ENCODE results near the gene RNF19B.

DNA sequence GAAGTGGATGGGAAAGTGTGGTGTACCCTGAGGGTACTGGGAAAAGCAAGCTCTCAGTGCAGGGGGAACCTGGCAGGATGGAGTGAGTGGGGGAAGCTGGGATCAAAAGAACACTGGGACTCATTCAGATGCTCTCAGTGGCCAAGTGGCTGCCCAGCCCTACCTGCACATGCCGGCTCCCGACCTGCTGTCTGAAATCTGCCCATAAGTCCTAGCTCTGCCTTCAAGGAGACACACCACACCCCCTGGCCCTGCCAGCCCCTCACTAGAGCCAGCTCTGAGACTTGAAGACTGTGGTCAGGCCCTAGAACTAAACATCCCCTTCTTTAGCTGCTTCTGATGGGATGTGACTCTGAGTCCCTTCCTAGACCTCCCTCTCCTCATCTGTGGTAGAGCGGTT lies 65.7 kb downstream of the RNF19B start:
- TF ChIP-seq, protein P1, sequence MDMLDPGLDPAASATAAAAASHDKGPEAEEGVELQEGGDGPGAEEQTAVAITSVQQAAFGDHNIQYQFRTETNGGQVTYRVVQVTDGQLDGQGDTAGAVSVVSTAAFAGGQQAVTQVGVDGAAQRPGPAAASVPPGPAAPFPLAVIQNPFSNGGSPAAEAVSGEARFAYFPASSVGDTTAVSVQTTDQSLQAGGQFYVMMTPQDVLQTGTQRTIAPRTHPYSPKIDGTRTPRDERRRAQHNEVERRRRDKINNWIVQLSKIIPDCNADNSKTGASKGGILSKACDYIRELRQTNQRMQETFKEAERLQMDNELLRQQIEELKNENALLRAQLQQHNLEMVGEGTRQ (IDR thresholded peaks at IDR 0.05; ENCODE audit: low read length), result no peak
- no peak for TF ChIP-seq FOSL1 (IDR thresholded peaks at IDR 0.05; ENCODE audit: insufficient read depth, low read depth, low read length)
- TF ChIP-seq SP1 (IDR thresholded peaks at IDR 0.05; ENCODE audit: low read depth, low read length), result no peak
- no peak for TF ChIP-seq TAF1 (IDR thresholded peaks at IDR 0.05; ENCODE audit: low read depth, low read length)
